Measurements from ENCODE around the gene MRPS27.
"Not testable (repeated sequence)": the region's sequence is repeated elsewhere in the genome, so short reads cannot be mapped to it uniquely, and the experiment has no call there.

The MRPS27 gene

GRCh38 chr5:72325566-72326305 lies 5.7 kb upstream of the MRPS27 start:
- DNase-seq (ENCODE audit: low read depth) = no peak

- DNase-seq (ENCODE audit: low read depth) = no peak
These were observed 4.3 kb upstream of the MRPS27 start for GRCh38 chr5:72324189-72324825.

- DNase-seq (ENCODE audit: low read depth) = peak; percentile 5
These were observed 535 bp downstream of the MRPS27 start for GRCh38 chr5:72319435-72319975.

DNA sequence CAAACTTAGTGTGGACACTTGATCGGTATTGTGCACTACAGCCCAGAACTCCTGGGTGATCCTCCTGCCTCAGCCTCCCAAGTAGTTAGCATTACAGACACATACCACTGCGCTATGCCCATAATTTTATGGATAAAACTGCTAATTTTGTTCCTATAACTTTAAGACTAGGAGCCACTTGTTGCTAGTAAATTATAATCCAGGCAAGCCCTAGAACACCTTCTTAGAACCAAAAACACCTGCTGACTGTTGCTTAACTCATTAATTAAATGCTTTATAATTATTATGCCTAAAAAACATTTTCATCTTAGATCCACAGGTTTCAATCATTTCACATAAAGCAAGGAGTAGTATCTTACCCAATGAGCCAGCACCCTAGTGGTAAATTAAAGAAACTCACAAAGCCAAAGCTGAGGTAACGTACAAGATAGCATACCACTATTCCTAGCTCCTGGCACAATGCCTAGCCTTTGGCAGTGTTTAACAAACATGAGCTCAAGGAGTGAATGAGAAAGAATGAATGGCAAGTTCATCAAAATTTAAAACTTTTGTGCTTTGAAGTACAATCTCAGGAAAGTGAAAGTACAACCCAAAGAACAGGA lies 5.4 kb downstream of the MRPS27 start:
- no peak for DNase-seq (ENCODE audit: low read depth)

GRCh38 chr5:72313141-72313540 lies 6.9 kb downstream of the MRPS27 start:
- no peak for DNase-seq (ENCODE audit: low read depth)

DNA sequence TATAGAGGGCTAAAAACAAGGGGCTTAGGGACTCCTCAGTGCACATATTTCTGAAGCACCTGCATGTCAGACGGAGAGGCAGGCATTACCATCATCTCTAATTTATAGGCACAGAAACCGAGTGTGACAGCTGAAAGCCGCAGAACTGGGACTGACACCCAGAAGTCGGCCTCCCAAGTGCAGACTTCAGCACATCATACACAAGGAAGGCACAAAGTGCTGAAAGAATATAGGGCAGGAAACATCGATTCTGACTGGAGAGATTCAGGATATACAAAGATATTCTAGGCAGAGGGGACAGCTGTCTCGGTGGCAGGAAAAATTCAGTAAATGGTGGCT lies 11.2 kb downstream of the MRPS27 start:
- no peak for DNase-seq (ENCODE audit: low read depth)

DNA sequence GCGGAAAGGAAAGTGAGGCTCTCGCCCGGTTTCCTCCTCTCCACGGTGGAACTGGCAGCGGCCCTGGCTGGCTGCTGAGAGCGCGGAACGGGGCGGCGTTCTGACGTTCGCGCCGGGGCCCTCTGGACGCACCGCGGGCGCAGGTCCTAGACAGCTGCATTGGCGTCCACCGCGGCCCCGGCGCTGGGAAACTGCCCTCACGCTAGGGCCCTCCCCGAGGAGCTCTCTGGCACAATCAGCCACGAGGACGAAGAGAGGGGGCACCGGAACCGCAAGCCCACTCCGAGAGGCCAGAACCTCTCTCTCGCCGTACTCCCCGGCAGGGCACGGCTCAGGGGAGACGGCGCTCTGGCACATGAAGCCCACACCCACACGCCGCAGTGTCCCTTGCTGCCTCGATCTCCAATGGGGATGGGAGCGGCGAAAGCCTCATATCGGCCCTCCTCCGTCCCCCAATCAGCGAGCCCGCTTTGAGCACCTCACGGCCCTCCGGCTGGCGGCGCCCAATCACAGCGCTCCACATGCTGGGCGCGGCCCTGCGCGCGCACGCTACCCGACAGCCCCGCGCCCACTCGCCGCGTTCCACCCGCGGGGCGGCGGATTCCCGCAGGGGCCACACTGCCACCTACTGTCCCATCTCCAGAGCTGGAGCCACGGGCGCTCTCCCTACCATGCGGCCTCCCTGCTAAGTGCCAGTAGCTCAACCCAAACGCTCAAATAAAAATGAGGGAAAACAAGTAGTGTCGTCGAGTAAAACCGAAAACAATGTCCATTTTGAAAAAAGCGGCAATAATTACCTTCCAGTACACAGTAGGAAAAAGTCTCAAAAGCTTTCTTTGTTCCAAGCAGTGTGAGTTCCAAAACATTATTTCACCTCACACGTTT lies 11.8 kb downstream of the MRPS27 start:
- DNase-seq (ENCODE audit: low read depth) = peak; percentile 95

DNA sequence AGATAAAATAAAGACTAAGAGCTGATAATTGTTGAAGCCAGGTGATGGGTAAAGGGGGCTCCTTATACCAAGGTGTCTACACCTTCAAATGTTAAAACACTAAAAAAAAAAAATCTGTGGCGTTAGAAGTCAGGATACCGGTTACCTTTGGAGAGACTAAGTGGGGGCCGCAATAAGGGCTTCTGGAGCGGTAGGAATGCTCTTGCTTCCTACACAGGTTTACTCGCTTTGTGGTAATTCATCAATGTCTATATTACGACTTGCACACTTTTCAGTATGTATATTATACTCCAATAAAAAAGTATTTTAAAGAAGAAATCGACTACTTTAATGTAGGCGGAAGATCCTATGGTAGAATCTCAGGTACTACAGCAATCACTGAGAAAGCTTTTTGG lies 12.5 kb downstream of the MRPS27 start:
- no peak for DNase-seq (ENCODE audit: low read depth)

DNA sequence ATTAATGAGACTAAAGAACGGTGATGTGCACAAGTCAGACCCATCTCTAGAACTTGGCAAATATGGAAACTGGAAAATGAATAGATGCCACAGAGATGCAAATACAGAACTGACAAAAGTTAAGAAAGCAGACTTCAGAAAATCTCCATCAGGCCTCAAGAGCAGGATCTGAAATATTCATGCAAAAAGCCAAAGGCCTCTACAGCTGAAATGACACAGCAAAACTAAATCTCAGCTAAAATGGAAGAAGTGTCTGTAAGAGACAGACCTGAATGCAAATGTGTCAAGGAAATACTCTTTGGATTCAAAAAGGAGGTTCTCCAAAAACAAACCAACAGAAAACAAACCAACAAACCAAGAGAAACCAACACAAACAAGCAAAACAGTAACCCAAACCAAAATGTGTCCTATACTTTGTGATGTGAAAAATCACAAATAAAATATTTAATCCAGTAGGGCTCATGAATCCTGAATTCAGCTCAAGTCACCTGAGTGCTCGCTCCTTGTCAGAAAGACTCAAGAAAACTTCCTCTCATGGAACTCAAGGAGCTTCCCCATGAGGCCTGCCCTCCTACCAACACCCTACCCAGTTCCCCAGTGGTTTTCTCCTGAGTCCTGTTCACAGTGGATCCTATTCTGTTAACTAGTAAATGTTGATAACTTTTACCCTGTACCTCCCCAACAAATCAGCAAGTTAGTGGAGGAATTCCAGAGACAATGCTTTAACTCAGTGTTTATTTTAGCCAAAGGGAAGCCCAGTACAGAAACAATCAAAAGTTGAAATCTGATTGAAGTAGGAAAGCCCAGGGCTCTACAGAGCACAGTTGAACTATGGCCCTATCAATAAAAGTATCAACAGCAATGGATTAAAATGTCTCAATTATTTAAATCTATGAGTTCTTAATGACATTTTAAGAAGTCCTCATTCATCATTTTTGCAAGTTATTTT lies 14.6 kb downstream of the MRPS27 start:
- no peak for DNase-seq (ENCODE audit: low read depth)

- DNase-seq (ENCODE audit: low read depth) = no peak
These were observed 17.9 kb downstream of the MRPS27 start for GRCh38 chr5:72302171-72302570.

DNA sequence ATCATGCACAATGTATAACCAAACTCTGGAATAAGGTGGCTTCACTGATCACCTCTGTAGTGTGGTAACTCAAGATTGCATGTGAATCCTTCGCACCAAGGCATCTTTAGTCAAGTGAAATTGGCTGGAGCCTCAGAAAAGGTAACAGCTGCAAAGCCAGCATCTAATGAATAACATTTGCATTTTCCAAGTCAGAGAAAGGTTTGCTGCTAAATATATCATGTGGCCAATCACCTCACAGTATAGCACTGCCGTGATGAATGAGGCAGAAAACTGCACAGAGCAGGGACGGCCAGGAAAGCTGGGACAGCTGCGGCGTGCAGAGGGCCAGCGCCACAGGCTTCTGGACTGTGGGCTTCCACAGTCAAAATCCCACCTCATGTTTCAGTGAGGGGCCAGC lies 18.5 kb downstream of the MRPS27 start:
- DNase-seq (ENCODE audit: low read depth) = no peak

DNA sequence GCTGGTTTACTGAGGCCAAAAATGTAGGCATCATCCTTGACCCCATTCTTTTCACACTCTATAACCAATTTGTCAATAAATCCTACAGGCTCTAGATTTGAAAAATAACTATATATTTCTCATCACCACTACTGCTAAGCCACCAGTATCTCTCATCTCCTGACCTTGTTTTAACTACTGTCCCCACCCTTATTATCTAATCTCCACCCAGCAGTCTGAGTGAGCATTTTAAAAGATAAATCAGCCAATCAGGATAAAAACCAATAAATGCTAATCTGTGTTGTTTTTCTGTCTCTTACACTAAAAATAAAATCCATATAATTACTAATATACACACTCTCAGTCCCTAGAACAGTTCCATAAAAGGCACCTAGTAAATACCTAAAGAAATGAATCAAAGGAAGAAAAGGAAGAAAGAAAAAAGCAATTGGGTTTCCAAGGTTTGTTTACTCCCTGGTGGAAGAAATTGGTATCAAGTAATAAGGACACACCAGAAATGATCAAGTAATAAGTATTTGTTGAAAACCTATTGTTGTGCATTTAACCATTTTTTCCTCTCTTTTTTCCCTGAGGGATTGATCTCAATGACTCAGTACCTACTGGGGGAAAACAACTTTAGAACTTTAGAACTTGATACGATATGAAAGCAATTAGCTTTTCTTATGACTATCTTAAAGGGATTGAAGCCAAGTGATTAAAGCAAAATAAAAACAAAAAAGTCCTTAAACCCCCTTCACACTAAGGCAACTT lies 19.3 kb downstream of the MRPS27 start:
- no peak for DNase-seq (ENCODE audit: low read depth)

DNA sequence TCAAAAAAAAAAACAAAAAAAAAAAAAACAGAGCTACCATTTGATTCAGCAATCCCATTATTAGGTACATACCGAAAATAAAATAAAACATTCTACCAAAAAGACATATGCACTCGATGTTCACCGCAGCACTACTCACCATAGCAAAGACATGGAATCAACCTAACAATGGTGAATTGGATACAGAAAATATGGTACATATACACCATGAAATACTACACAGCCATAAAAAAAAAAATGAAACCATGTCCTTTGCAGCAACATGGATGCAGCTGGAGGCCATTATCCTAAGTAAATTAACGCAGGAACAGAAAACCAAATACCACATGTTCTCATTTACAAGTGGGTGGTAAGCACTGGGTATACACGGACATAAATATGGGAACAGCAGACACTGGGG lies 21.3 kb downstream of the MRPS27 start:
- DNase-seq (ENCODE audit: low read depth) = no peak

DNA sequence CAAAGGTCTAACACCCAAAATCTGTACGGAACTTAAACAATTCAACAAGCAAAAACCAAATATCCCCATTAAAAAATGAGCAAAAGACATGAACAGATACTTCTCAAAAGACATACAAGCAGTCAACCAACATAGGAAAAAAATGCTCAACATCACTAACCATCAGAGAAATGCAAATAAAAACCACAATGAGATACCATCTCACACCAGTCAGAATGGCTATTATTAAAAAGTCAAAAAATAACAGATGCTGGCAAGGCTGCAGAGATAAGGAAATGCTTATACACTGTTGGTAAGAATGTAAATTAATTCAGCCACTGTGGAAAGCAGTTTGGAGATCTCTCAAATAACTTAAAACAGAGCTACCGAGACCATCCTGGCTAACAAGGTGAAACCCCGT lies 21.9 kb downstream of the MRPS27 start:
- DNase-seq (ENCODE audit: low read depth) = not testable (repeated sequence)

DNA sequence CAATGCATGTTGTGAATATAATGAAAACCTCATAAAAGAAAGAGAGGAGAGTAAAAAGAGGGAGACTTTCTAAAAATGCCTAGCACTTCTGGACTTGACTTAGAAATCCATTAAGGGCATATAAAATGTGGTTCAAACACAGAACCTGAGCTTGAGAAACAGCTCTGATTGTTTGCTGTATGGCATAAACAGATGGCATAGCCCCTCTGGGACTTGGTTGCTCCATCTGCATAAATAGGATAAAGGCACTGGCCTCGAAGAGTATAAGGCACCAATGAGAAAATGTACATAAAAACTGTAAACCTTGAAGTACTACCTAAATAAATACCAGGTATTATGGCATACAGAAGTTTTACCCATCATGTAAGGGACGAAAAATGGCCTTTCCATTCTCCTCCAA lies 23.8 kb downstream of the MRPS27 start:
- DNase-seq (ENCODE audit: low read depth) = no peak

DNA sequence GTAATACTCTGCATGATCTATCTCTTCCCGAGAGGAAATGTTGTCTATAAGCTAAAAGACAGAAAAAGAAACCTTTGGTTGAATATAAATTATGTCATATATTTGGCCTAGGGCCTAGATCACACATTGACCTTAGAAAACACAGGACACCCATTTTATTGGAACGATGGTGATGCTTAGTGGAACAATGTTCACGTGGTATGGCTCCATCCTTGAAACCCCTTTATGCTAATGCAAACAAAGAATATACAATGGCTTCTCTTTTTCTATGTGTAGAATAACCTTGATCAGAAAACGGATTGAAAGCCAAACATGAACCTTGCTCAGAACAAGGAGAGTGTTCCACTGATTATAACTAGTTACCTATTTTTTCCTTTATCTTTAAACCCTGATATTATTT lies 24.5 kb downstream of the MRPS27 start:
- DNase-seq (ENCODE audit: low read depth) = no peak

DNA sequence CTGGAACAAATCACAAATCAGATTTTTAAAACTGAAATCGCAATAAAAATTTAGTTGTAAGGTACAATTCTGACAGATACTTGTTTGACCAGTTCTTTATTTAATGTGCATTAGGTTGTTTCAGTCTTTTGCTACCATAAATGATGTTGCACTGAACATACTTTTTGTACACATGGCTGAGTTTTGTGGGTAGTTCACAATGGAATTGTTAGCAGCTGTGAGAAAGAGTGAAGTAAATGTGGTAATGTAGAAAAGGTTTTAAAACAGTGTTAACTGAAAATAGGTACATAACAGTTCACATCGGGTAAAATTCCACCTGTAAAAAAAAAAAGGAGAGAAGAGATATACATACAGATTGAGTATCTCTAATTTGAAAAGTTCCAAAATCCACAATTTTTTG lies 25.6 kb downstream of the MRPS27 start:
- DNase-seq (ENCODE audit: low read depth) = no peak

DNA sequence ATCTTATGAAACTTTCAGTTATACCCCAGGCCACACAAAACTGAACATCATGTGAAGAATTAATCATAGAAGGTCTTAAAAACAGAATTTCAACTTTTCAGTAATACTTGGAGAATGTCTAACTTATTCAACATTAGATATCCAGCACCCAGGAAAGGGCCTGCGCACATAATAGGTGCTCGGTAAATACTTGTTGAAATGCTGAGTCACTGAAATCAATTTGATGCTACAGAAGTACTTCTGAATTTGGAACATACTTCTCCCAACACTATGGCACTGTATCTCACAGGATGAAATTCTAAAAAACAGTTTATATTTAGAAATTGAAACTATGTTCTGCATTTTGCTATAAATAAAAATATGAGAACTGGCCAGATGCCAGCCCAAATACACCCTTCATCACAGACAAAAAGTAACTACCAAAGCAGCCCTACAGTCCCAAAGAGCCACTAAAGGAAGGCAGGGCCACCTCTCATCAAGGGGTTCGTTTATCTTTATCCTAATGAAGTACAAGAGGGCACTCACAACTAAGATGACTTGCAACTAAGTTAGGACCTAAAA lies 26.5 kb downstream of the MRPS27 start:
- DNase-seq (ENCODE audit: low read depth) = no peak

DNA sequence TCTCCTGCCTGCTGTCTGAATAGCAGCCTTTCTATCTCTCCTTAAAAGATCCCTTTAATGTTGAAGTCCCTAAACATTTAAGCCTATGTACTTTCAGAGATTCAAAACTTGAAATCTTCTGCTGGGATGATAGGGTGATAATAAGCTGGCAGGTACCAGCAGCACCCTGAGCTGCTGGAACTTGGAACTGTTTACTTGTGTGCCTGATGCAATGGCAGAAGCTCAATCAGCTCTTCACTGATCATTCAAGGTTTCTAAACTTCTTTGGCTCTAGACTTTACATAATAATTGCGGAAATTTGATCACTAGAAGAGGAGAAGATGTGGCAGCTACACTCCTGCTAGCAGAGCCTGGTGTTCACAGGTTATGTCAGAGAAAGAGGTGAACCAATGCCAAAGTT lies 27.6 kb downstream of the MRPS27 start:
- DNase-seq (ENCODE audit: low read depth) = no peak

DNA sequence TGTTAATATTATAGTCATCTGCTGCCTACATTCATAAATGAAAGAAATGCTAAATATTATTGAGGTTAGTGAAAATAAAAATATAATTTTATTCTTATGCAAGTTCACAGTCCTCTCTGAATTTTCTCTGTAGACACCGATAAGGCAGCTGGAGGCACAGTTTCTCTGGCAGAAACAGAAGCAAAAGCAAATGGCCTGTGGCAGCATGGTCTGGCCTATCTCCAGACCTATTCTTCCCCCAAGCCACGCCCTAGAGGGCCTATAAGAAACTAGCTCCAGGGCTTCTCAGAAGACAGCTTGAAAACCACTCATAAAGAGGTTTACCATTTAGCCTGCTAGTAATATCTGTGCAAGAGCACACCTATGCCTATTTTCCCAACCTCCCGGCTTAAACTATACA lies 28.4 kb downstream of the MRPS27 start:
- DNase-seq (ENCODE audit: low read depth) = no peak
